ENCODE measurements around the gene ITGB8.

DNA sequence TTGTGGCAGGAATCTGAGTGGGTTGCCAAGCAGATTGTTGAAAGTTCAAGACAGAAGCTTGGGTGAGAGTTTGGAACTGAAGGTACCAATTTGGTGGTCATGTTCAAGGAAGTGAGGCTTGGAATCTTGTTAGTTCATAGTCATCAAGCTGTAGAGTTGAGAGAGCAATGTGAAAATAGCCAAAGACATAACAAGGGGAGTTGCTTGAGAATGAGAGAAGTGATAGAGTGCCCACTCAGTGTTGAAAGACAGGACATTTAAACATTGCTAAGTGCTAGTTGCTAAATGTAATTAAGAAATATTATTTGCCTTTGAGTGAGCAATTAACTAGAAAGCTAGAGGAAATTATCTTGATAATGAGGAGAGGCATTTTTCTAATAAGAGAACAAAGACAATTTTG, 17.0 kb downstream of the ITGB8 start:
- TF ChIP-seq POLR2A (IDR thresholded peaks at IDR 0.05), result no peak
- TF ChIP-seq, protein P1, sequence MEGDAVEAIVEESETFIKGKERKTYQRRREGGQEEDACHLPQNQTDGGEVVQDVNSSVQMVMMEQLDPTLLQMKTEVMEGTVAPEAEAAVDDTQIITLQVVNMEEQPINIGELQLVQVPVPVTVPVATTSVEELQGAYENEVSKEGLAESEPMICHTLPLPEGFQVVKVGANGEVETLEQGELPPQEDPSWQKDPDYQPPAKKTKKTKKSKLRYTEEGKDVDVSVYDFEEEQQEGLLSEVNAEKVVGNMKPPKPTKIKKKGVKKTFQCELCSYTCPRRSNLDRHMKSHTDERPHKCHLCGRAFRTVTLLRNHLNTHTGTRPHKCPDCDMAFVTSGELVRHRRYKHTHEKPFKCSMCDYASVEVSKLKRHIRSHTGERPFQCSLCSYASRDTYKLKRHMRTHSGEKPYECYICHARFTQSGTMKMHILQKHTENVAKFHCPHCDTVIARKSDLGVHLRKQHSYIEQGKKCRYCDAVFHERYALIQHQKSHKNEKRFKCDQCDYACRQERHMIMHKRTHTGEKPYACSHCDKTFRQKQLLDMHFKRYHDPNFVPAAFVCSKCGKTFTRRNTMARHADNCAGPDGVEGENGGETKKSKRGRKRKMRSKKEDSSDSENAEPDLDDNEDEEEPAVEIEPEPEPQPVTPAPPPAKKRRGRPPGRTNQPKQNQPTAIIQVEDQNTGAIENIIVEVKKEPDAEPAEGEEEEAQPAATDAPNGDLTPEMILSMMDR (IDR thresholded peaks at IDR 0.05), result no peak

Data from thyroid gland (tissue), 4 donors.